Astrocyte (in vitro differentiated cells and primary cell): ENCODE measurements around the gene POTEB2.
"Not testable (repeated sequence)": the region's sequence is repeated elsewhere in the genome, so short reads cannot be mapped to it uniquely, and the experiment has no call there.

Source experiments
- CTCF ChIP-seq: IDR thresholded peaks from 2 replicates; pipeline ENCODE4 v1.5.1; 2011; ENCODE audit warnings: low read depth, mild to moderate bottlenecking, inconsistent platforms, low read length, moderate library complexity; ENCODE audit not compliant: insufficient read depth
- EZH2 ChIP-seq: IDR thresholded peaks from 2 replicates; pipeline ENCODE4 v1.6.1; 2012; ENCODE audit warnings: mild to moderate bottlenecking, low read length, inconsistent platforms; ENCODE audit not compliant: insufficient read depth

DNA sequence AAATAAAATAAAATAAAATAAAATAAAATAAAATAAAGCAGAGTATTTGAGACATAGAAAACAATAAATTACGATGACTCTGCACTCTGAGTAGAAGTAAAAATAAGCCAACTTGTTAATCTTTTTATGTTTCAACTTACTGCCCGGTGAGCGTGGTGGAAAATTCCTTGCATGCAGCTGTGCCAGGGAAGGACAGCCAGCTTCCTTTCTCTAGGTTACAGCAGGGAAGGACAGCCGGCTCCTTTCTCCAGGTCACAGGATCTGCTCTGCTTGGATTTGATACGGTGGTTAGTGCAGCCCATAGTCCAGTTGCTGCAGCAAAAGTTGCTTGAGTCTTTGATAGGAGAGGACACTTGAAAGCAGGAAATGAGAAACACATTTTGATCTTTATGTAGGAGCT lies 13.8 kb upstream of the POTEB2 start:
- TF ChIP-seq CTCF, EZH2: not testable (repeated sequence)
